ENCODE data around the gene CHRNA4. TPM values are rescaled to one million over a fixed set of nuclear protein-coding genes. Genes with fewer than 3 reads are reported as not detected.
"Not testable (repeated sequence)": the region's sequence is repeated elsewhere in the genome, so short reads cannot be mapped to it uniquely, and the experiment has no call there.

Gene CHRNA4
- total RNA-seq, 1 experiment from 2014 or later, result 2.4 TPM

DNA sequence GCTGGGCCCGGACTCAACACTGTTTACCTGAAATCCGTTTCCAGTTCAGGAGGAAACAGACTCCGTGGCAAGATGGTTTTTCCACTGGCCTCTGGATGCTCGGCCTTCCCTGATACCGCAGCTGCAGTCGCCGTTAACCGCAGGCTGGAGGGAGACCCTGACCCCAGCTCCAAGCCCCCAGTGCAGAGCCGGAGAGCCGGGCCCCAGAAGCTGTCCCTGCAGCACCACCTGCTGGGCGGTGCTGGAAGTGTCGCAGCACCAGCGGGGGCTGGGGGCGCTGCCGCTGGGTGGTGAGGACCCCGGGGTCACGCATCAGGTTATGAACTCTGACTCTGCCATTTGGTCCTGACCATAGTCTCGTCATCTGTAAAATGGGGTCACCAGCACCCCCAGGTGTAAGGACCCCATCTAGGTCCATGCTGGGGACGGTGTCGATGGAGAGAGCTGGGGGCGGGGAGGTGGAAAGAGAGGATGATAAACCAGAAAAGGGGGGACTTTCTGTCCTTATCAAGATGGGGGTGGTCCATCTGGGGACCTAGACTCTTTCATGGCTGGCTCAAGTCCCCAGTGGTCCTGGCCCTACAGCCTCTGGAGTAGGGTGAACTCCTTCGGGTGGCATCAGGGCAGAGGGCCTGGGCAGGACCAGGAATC lies 20.8 kb upstream of the CHRNA4 start:
- BruUV-seq (replicated peaks), result no TSS peak
- ChIA-PET POLR2A (no interaction called here), CTCF (interaction anchor here (0.5 to 2.7 kb wide), 6 partner anchors 20 to 158 kb away, joined by 3 to 16 read pairs (median 10); no protein-coding TSS in a partner anchor)
- H3K4me1 ChIP-seq (ENCODE audit: control insufficient read depth, insufficient read depth, low read length), result no peaks in the 10 kb centered on the region; the same call in 1 of the 2 replicates
- no peak overlapping the region for H3K27ac ChIP-seq (ENCODE audit: low read length)
- intact Hi-C loops (cut with micrococcal nuclease; ENCODE audit: unreplicated experiment) (loop anchor here (1.0 kb wide), 1 partner anchor 73 kb away; no protein-coding TSS in a partner anchor), in situ Hi-C loops (cut with HindIII; ENCODE audit: low pct_unique_long_range_greater_than_20kb, low sequenced_read_pairs) (loop anchor here (25.0 kb wide), 1 partner anchor 95 kb away; the partner anchor contains the start of gene COL20A1)
- peaks cover 3% of the 10 kb centered on the region; the same call in 1 of the 2 replicates for H3K9me3 ChIP-seq (ENCODE audit: control insufficient read depth, insufficient read depth, low read depth, low read length)
- TF ChIP-seq TCF7L2 (IDR thresholded peaks at IDR 0.05; ENCODE audit: low read depth, low read length) (no peak), SIN3A (IDR thresholded peaks at IDR 0.05; ENCODE audit: borderline replicate concordance, insufficient read depth, low read depth, low read length) (no peak), POLR2AphosphoS5 (IDR thresholded peaks at IDR 0.05; ENCODE audit: low read depth, low read length) (no peak)
- TF ChIP-seq, protein P1, sequence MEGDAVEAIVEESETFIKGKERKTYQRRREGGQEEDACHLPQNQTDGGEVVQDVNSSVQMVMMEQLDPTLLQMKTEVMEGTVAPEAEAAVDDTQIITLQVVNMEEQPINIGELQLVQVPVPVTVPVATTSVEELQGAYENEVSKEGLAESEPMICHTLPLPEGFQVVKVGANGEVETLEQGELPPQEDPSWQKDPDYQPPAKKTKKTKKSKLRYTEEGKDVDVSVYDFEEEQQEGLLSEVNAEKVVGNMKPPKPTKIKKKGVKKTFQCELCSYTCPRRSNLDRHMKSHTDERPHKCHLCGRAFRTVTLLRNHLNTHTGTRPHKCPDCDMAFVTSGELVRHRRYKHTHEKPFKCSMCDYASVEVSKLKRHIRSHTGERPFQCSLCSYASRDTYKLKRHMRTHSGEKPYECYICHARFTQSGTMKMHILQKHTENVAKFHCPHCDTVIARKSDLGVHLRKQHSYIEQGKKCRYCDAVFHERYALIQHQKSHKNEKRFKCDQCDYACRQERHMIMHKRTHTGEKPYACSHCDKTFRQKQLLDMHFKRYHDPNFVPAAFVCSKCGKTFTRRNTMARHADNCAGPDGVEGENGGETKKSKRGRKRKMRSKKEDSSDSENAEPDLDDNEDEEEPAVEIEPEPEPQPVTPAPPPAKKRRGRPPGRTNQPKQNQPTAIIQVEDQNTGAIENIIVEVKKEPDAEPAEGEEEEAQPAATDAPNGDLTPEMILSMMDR (IDR thresholded peaks at IDR 0.05), result peak; percentile 99
- TF ChIP-seq, protein P2, sequence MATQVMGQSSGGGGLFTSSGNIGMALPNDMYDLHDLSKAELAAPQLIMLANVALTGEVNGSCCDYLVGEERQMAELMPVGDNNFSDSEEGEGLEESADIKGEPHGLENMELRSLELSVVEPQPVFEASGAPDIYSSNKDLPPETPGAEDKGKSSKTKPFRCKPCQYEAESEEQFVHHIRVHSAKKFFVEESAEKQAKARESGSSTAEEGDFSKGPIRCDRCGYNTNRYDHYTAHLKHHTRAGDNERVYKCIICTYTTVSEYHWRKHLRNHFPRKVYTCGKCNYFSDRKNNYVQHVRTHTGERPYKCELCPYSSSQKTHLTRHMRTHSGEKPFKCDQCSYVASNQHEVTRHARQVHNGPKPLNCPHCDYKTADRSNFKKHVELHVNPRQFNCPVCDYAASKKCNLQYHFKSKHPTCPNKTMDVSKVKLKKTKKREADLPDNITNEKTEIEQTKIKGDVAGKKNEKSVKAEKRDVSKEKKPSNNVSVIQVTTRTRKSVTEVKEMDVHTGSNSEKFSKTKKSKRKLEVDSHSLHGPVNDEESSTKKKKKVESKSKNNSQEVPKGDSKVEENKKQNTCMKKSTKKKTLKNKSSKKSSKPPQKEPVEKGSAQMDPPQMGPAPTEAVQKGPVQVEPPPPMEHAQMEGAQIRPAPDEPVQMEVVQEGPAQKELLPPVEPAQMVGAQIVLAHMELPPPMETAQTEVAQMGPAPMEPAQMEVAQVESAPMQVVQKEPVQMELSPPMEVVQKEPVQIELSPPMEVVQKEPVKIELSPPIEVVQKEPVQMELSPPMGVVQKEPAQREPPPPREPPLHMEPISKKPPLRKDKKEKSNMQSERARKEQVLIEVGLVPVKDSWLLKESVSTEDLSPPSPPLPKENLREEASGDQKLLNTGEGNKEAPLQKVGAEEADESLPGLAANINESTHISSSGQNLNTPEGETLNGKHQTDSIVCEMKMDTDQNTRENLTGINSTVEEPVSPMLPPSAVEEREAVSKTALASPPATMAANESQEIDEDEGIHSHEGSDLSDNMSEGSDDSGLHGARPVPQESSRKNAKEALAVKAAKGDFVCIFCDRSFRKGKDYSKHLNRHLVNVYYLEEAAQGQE (IDR thresholded peaks at IDR 0.05; ENCODE audit: insufficient read depth in 1 of 2, low read depth in 2 of 2, low read length in 1 of 2), result 0 out of 4 replicates have a peak, but pooled peaks of 1 of the 2 experiments have one; percentile 17
- DNase-seq (ENCODE audit: low read depth, low spot score) (peak; percentile 5), ATAC-seq (peak; percentile 64)
- H3K27me3 ChIP-seq (ENCODE audit: control insufficient read depth, insufficient read depth, low read length), result no peaks in the 10 kb centered on the region
- H3K36me3 ChIP-seq (ENCODE audit: control insufficient read depth, insufficient read depth, low read length), result no peaks in the 10 kb centered on the region
- no peak overlapping the region for H3K4me3 ChIP-seq (ENCODE audit: low read depth in 2 of 2, low read length in 2 of 2)

DNA sequence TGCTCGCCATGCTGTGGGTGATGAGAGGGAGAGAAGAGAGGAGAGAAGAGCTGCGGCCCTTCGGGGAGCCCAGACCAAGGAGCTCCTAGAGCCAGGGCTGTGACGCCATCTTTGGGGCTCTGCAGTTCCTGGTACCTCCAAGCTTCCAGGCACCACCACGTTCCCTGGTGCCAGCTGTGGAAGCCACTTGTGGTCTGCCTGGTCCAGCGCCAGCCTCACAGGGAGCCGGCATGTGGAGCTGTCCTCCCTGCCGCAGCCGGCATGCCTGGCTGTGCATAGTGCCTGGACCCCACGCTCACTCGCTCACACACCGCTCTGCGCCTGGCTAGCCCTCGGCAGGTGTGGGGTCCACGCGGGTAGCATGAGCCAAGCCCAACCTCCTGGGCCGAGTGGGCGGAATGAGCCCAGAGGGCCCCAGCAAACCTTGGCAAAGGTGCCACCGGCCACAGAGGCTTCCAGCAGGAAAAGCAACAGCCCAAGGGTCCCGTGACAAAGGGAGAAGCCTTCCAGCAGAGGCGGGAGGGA lies 19.3 kb upstream of the CHRNA4 start:
- Histone ChIP-seq H3K9me3 (ENCODE audit: control insufficient read depth, insufficient read depth, low read depth, low read length) (no peaks in the 10 kb centered on the region; the same call in 1 of the 2 replicates), H3K27me3 (ENCODE audit: control insufficient read depth, insufficient read depth, low read length) (no peaks in the 10 kb centered on the region), H3K4me3 (ENCODE audit: low read depth in 2 of 2, low read length in 2 of 2) (no peak overlapping the region), H3K4me1 (ENCODE audit: control insufficient read depth, insufficient read depth, low read length) (no peaks in the 10 kb centered on the region; the same call in 1 of the 2 replicates), H3K36me3 (ENCODE audit: control insufficient read depth, insufficient read depth, low read length) (no peaks in the 10 kb centered on the region), H3K27ac (ENCODE audit: low read length) (no peak overlapping the region)
- ATAC-seq, result no peak
- ChIA-PET POLR2A (no interaction called here), CTCF (interaction anchor here (0.9 to 2.7 kb wide), 5 partner anchors 10 to 104 kb away, joined by 3 to 14 read pairs (median 4); no protein-coding TSS in a partner anchor)
- intact Hi-C loops (cut with micrococcal nuclease; ENCODE audit: unreplicated experiment), result no loop called here
- DNase-seq (ENCODE audit: low read depth, low spot score), result no peak
- no peak for TF ChIP-seq SIN3A (IDR thresholded peaks at IDR 0.05; ENCODE audit: borderline replicate concordance, insufficient read depth, low read depth, low read length)
- no peak for TF ChIP-seq POLR2AphosphoS5 (IDR thresholded peaks at IDR 0.05; ENCODE audit: low read depth, low read length)
- no peak for TF ChIP-seq TCF7L2 (IDR thresholded peaks at IDR 0.05; ENCODE audit: low read depth, low read length)
- TF ChIP-seq, protein P1 (IDR thresholded peaks at IDR 0.05), result no peak
- TF ChIP-seq, protein P2 (IDR thresholded peaks at IDR 0.05; ENCODE audit: insufficient read depth in 1 of 2, low read depth in 2 of 2, low read length in 1 of 2), result no peak
- no TSS peak for BruUV-seq (replicated peaks)
- in situ Hi-C loops (cut with HindIII; ENCODE audit: low pct_unique_long_range_greater_than_20kb, low sequenced_read_pairs), result loop anchor here (25.0 kb wide), 1 partner anchor 93 kb away; the partner anchor contains the start of gene COL20A1

DNA sequence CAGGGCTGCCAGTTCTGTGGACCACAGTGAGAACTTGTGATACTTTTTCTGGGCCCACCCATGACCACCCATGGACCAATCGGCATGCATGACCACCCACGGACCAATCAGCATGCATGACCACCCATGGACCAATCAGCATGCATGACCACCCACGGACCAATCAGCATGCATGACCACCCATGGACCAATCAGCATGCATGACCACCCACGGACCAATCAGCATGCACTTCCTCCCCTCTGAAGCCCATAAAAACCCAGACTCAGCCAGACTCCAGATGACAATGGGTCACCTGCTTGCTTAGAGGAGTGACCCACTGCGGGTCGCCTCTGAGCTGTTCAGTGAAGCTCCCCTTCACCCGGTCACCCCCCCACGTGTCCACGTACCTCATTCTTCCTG lies 18.7 kb upstream of the CHRNA4 start:
- H3K27ac ChIP-seq (ENCODE audit: low read length); H3K27me3 ChIP-seq (ENCODE audit: control insufficient read depth, insufficient read depth, low read length); H3K4me3 ChIP-seq (ENCODE audit: low read depth in 2 of 2, low read length in 2 of 2); H3K9me3 ChIP-seq (ENCODE audit: control insufficient read depth, insufficient read depth, low read depth, low read length); H3K4me1 ChIP-seq (ENCODE audit: control insufficient read depth, insufficient read depth, low read length); BruUV-seq (replicated peaks); H3K36me3 ChIP-seq (ENCODE audit: control insufficient read depth, insufficient read depth, low read length); intact Hi-C loops (cut with micrococcal nuclease; ENCODE audit: unreplicated experiment); POLR2A ChIA-PET; ATAC-seq; DNase-seq (ENCODE audit: low read depth, low spot score): not testable (repeated sequence)
- CTCF ChIA-PET, result interaction anchor here (1.3 kb wide), 1 partner anchor 22 kb away, joined by 4 read pairs; no protein-coding TSS in a partner anchor
- in situ Hi-C loops (cut with HindIII; ENCODE audit: low pct_unique_long_range_greater_than_20kb, low sequenced_read_pairs), result loop anchor here (25.0 kb wide), 1 partner anchor 93 kb away; the partner anchor contains the start of gene COL20A1
